Effector CD4-positive, alpha-beta T cell (primary cell): Measurements from ENCODE around the gene HSD17B8.
"Not testable (repeated sequence)": the region's sequence is repeated elsewhere in the genome, so short reads cannot be mapped to it uniquely, and the experiment has no call there.

Experiments used
- DNase-seq: peaks from one replicate; pipeline ENCODE4 v3.0.0-alpha.2; 2020

HSD17B8 gene

DNA sequence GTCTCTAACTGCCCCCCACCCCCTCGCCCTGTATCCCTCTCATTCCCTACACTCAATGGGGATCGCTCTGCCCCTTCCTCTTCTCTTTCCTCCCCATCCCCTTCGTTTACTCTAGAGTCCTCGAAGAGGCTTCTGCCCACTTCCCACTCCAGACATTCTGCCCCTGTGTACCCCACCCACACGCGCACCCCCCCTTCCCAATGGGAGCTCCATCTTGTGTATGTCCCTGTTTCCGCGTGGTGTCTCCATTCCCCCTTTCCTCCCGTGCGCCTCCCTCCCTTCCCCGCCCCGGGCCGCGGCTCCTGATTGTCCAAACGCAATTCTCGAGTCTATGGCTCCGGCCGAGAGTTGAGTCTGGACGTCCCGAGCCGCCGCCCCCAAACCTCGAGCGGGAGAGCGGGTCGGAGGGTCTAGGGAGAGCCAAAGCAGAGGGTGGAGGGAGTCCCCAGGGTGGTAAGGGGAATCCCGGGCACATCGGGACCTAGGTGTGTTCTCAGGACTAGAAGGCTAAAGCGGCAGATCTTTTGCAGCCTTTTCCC, 3.2 kb downstream of the HSD17B8 start:
- no peak for DNase-seq

GRCh38 chr6:33208091-33208967, 3.9 kb downstream of the HSD17B8 start, which contains the start of gene RING1:
Gene RING1 (plus strand): TSS chr6:33208500. CDS start chr6:33208823, 323 bp downstream.
- peak; percentile 84 for DNase-seq

DNA sequence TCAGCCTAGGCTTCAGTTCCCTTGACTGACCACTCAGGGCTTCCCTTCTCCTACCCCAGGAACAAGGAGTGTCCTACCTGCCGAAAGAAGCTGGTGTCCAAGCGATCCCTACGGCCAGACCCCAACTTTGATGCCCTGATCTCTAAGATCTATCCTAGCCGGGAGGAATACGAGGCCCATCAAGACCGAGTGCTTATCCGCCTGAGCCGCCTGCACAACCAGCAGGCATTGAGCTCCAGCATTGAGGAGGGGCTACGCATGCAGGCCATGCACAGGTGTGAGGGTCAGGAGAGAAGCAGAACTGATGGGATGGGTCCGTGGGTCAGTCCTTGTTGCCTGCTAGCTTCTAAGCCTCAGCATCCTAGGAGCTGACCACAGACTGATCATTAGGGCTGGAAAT, 5.4 kb downstream of the HSD17B8 start:
- DNase-seq: no peak

GRCh38 chr6:33211136-33211535, 6.7 kb downstream of the HSD17B8 start:
- DNase-seq: no peak

GRCh38 chr6:33211666-33212422, 7.4 kb downstream of the HSD17B8 start:
- no peak for DNase-seq

- no peak for DNase-seq
Measured at GRCh38 chr6:33212857-33213165, 8.4 kb downstream of the HSD17B8 start.

GRCh38 chr6:33213166-33213988, 8.9 kb downstream of the HSD17B8 start:
- DNase-seq: no peak

DNA sequence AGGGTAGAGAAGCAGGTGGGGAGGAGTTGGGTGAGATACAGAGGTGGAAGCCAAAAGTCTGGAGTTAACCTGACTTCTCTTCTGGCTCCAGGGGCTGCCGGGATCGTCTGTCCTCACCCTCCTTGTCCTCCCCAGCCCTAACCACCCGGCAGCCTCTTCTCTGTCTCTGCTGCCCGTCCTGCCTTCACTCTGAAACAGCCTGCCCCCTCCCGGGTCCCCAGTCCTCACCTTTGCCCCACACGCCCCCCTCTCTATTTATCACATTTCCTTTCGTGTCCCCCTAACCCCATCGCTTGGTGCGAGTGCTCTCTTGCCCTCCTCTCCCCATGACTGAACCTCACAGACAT, 9.5 kb downstream of the HSD17B8 start:
- DNase-seq: no peak

DNA sequence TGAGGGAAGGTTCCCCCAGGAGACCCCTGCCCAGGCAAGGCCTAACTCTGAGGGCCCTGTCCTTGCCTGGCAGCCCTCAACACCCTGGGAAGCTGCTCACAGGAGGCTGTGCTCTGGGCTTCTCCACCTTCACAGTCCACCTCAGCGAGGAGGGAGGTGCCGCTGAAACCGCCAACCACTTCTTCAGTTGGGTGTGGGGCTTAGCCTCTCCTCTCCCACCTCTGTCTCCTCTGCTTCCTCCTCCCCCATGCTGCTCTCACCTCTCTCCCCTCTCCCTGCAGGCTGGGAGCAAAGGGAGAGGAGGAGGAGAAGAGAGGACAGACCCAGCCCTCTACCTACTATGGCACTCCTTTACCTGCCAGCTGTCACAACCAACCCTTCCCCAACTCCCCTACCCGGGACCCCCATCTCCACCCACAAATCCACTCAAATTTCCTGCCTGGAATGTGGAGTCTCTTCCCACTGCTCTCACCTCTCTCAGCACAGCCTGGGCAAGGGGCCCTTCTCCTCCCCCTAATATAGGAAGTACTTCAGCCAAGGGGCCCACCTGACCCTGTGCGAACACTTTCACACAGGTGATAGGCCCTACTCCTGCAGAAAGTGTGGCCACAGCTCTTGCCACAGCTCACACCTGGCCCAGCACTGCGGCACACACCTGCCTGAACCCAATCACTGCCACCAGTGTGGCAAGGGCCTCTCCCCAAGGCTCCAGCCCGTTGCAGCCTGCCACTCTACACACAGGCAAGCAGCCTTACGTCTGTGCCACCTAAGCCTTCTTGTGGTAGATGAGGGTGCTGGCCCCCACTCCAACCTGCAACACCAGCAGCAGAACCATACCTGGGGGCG, 11.0 kb downstream of the HSD17B8 start:
- DNase-seq: no peak

- DNase-seq: no peak
Measured at GRCh38 chr6:33216117-33216649, 11.7 kb downstream of the HSD17B8 start.

DNA sequence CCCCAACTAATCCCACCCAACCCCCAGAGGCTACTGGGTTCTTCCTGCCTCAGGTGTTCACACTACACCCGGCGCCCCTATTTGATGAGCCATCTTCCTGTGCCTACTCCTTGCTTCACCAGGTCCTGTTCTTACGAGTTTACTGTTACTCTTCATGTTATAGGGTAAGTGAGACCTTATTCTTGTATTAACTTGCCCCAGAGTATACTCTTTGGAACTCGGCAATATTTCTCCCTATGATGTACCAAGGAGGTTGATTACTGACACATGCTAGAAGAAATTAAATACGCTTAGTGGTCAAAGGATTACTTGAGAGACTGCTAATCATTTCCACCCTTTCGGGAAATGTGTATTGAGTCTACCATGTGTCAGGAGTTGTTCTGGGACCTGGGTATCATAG, 12.8 kb downstream of the HSD17B8 start:
- no peak for DNase-seq

GRCh38 chr6:33217681-33218080, 13.2 kb downstream of the HSD17B8 start:
- no peak for DNase-seq

- not testable (repeated sequence) for DNase-seq
Measured at GRCh38 chr6:33226503-33227120, 22.2 kb downstream of the HSD17B8 start.

DNA sequence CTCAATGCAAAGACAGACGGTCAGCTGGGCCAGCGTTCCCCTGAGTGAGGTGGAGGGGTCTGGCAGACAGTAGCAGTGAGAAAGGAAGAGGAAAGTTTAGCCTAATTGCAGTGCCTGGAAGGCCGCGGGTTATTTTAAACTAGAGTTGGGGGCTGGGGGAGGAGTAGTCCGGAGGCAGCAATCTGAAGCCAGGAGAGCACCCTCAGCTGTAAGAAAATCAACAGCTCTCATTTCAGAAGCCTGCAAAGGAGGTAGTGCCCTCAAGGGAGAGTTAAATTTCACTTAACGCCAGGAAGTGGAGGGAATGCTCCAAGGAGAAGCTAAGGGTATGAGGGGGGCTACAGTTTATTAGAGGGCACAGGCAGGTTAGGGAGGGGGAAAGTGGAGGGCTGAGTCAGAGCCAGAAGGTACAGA, 30.8 kb downstream of the HSD17B8 start:
- DNase-seq: no peak

DNA sequence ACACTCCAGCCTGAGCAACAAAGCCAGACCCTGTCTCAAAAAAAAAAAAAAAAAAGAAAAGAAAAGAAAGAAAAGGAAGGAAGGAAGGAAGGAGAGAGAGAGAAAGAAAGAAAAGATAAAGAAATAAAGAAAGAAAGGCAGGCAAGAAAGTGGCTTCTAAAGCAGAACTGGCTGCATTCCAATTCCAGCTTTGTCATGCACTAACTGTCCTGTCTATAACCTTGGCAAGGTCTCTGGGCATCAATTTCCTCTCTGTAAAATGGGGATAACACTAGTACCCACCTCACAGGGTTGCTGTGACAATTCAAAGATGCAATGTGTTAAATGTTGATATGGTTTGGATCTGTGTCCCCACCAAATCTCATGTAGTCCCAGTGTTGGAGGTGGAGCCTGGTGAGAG, 31.9 kb downstream of the HSD17B8 start:
- no peak for DNase-seq

DNA sequence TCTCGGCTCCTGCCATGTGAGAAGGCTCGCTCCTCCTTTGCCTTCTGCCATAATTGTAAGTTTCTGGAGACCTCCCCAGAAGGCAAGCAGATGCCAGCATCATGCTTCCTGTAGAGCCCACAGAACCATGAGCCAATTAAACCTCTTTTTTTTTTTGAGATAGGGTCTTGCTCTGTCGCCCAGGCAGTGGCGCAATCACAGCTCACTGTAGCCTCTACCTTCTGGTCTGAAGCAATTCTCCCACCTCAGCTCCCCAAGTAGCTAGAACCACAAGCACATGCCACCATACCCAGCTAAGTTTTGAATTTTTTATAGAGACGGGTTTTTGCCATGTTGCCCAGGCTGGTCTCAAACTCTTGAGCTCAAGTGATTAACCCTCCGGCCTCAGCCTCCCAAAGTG, 32.4 kb downstream of the HSD17B8 start:
- DNase-seq: no peak

- DNase-seq: no peak
Measured at GRCh38 chr6:33237741-33238140, 33.3 kb downstream of the HSD17B8 start.

GRCh38 chr6:33241968-33242367, 37.5 kb downstream of the HSD17B8 start:
- no peak for DNase-seq

GRCh38 chr6:33243476-33243875, 39.0 kb downstream of the HSD17B8 start:
- DNase-seq: no peak

- peak; percentile 88 for DNase-seq
Measured at GRCh38 chr6:33247977-33248642, 43.7 kb downstream of the HSD17B8 start.

- no peak for DNase-seq
Measured at GRCh38 chr6:33248643-33248931, 44.1 kb downstream of the HSD17B8 start.
